ENCODE results near the gene AK9.
A peak's percentile ranks its signal among the peaks of the same experiment; 100 is the strongest.
"Not testable (repeated sequence)": the region's sequence is repeated elsewhere in the genome, so short reads cannot be mapped to it uniquely, and the experiment has no call there.

Gene AK9

GRCh38 chr6:109690737-109691621, at the start of gene AK9, which contains the start of gene FIG4:
AK9 (minus strand) TSS chr6:109691202; CDS start chr6:109675745, 15,457 bp downstream.
FIG4 (plus strand) TSS chr6:109691296; CDS start chr6:109691436, 140 bp downstream.
- Histone ChIP-seq H3K27ac (ENCODE audit: low read depth, low read length) (peak within 1 kb of the TSS; percentile 24; the same call in 1 of the 2 replicates), H3K36me3 (ENCODE audit: control insufficient read depth, insufficient read depth, low read length) (no peaks in the 10 kb centered on the region), H3K4me3 (ENCODE audit: low read depth, low read length) (peak within 1 kb of the TSS; percentile 89), H3K9me3 (ENCODE audit: control insufficient read depth, insufficient read depth, low read depth, low read length) (no peaks in the 10 kb centered on the region), H3K4me1 (ENCODE audit: control insufficient read depth, insufficient read depth, low read length) (no peaks in the 10 kb centered on the region; the same call in 1 of the 2 replicates), H3K27me3 (ENCODE audit: control insufficient read depth, insufficient read depth, low read length) (peaks cover 13% of the 10 kb centered on the region; the same call in 1 of the 2 replicates), H3K9ac (ENCODE audit: low read length) (peak within 1 kb of the TSS; percentile 62)

- Histone ChIP-seq H3K9ac (ENCODE audit: low read length) (no peak overlapping the region), H3K9me3 (ENCODE audit: control insufficient read depth, insufficient read depth, low read depth, low read length) (no peaks in the 10 kb centered on the region), H3K36me3 (ENCODE audit: control insufficient read depth, insufficient read depth, low read length) (peaks cover 14% of the 10 kb centered on the region), H3K27ac (ENCODE audit: low read depth, low read length) (no peak overlapping the region), H3K27me3 (ENCODE audit: control insufficient read depth, insufficient read depth, low read length) (no peaks in the 10 kb centered on the region), H3K4me1 (ENCODE audit: control insufficient read depth, insufficient read depth, low read length) (peaks cover 16% of the 10 kb centered on the region), H3K4me3 (ENCODE audit: low read depth, low read length) (no peak overlapping the region)
Observed at GRCh38 chr6:109740787-109741186, 49.8 kb upstream of the AK9 start.

GRCh38 chr6:109739686-109740085, 48.7 kb upstream of the AK9 start:
- no peak overlapping the region for H3K27ac ChIP-seq (ENCODE audit: low read depth, low read length)
- H3K4me3 ChIP-seq (ENCODE audit: low read depth, low read length) = no peak overlapping the region
- H3K36me3 ChIP-seq (ENCODE audit: control insufficient read depth, insufficient read depth, low read length) = peaks cover 17% of the 10 kb centered on the region
- H3K9me3 ChIP-seq (ENCODE audit: control insufficient read depth, insufficient read depth, low read depth, low read length) = no peaks in the 10 kb centered on the region
- H3K9ac ChIP-seq (ENCODE audit: low read length) = no peak overlapping the region
- H3K4me1 ChIP-seq (ENCODE audit: control insufficient read depth, insufficient read depth, low read length) = peaks cover 19% of the 10 kb centered on the region
- no peaks in the 10 kb centered on the region for H3K27me3 ChIP-seq (ENCODE audit: control insufficient read depth, insufficient read depth, low read length)

GRCh38 chr6:109738667-109739066, 47.7 kb upstream of the AK9 start:
- Histone ChIP-seq H3K27me3 (ENCODE audit: control insufficient read depth, insufficient read depth, low read length) (no peaks in the 10 kb centered on the region), H3K9ac (ENCODE audit: low read length) (no peak overlapping the region), H3K4me1 (ENCODE audit: control insufficient read depth, insufficient read depth, low read length) (peaks cover 19% of the 10 kb centered on the region), H3K4me3 (ENCODE audit: low read depth, low read length) (no peak overlapping the region), H3K27ac (ENCODE audit: low read depth, low read length) (no peak overlapping the region), H3K36me3 (ENCODE audit: control insufficient read depth, insufficient read depth, low read length) (peaks cover 14% of the 10 kb centered on the region), H3K9me3 (ENCODE audit: control insufficient read depth, insufficient read depth, low read depth, low read length) (no peaks in the 10 kb centered on the region)

- Histone ChIP-seq H3K9ac (ENCODE audit: low read length) (no peak overlapping the region), H3K27ac (ENCODE audit: low read depth, low read length) (no peak overlapping the region), H3K27me3 (ENCODE audit: control insufficient read depth, insufficient read depth, low read length) (no peaks in the 10 kb centered on the region), H3K4me1 (ENCODE audit: control insufficient read depth, insufficient read depth, low read length) (peaks cover 19% of the 10 kb centered on the region), H3K4me3 (ENCODE audit: low read depth, low read length) (no peak overlapping the region), H3K9me3 (ENCODE audit: control insufficient read depth, insufficient read depth, low read depth, low read length) (no peaks in the 10 kb centered on the region), H3K36me3 (ENCODE audit: control insufficient read depth, insufficient read depth, low read length) (peaks cover 12% of the 10 kb centered on the region)
Observed at GRCh38 chr6:109738255-109738654, 47.3 kb upstream of the AK9 start.

GRCh38 chr6:109736273-109737025, 45.4 kb upstream of the AK9 start:
- Histone ChIP-seq H3K36me3 (ENCODE audit: control insufficient read depth, insufficient read depth, low read length) (peaks cover 12% of the 10 kb centered on the region), H3K4me3 (ENCODE audit: low read depth, low read length) (no peak overlapping the region; the same call in 1 of the 2 replicates), H3K27me3 (ENCODE audit: control insufficient read depth, insufficient read depth, low read length) (no peaks in the 10 kb centered on the region), H3K27ac (ENCODE audit: low read depth, low read length) (peak overlapping the region; percentile 52; the same call in 1 of the 2 replicates), H3K4me1 (ENCODE audit: control insufficient read depth, insufficient read depth, low read length) (peaks cover 19% of the 10 kb centered on the region), H3K9ac (ENCODE audit: low read length) (no peak overlapping the region), H3K9me3 (ENCODE audit: control insufficient read depth, insufficient read depth, low read depth, low read length) (no peaks in the 10 kb centered on the region)

GRCh38 chr6:109725250-109725649, 34.2 kb upstream of the AK9 start:
- H3K4me3 ChIP-seq (ENCODE audit: low read depth, low read length); H3K4me1 ChIP-seq (ENCODE audit: control insufficient read depth, insufficient read depth, low read length); H3K9ac ChIP-seq (ENCODE audit: low read length); H3K27me3 ChIP-seq (ENCODE audit: control insufficient read depth, insufficient read depth, low read length); H3K9me3 ChIP-seq (ENCODE audit: control insufficient read depth, insufficient read depth, low read depth, low read length); H3K27ac ChIP-seq (ENCODE audit: low read depth, low read length); H3K36me3 ChIP-seq (ENCODE audit: control insufficient read depth, insufficient read depth, low read length): not testable (repeated sequence)

GRCh38 chr6:109722564-109723254, 31.7 kb upstream of the AK9 start:
- Histone ChIP-seq H3K27me3 (ENCODE audit: control insufficient read depth, insufficient read depth, low read length) (no peaks in the 10 kb centered on the region), H3K4me3 (ENCODE audit: low read depth, low read length) (no peak overlapping the region), H3K27ac (ENCODE audit: low read depth, low read length) (no peak overlapping the region), H3K9ac (ENCODE audit: low read length) (no peak overlapping the region), H3K4me1 (ENCODE audit: control insufficient read depth, insufficient read depth, low read length) (0 out of 2 replicates have a peak, but pooled peaks cover 5% of the 10 kb centered on the region), H3K9me3 (ENCODE audit: control insufficient read depth, insufficient read depth, low read depth, low read length) (no peaks in the 10 kb centered on the region), H3K36me3 (ENCODE audit: control insufficient read depth, insufficient read depth, low read length) (no peaks in the 10 kb centered on the region; the same call in 1 of the 2 replicates)

- no peak overlapping the region for H3K4me3 ChIP-seq (ENCODE audit: low read depth, low read length)
- 0 out of 2 replicates have a peak, but pooled peaks cover 5% of the 10 kb centered on the region for H3K4me1 ChIP-seq (ENCODE audit: control insufficient read depth, insufficient read depth, low read length)
- no peak overlapping the region for H3K9ac ChIP-seq (ENCODE audit: low read length)
- H3K27ac ChIP-seq (ENCODE audit: low read depth, low read length) = no peak overlapping the region
- H3K27me3 ChIP-seq (ENCODE audit: control insufficient read depth, insufficient read depth, low read length) = no peaks in the 10 kb centered on the region
- H3K9me3 ChIP-seq (ENCODE audit: control insufficient read depth, insufficient read depth, low read depth, low read length) = no peaks in the 10 kb centered on the region
- H3K36me3 ChIP-seq (ENCODE audit: control insufficient read depth, insufficient read depth, low read length) = no peaks in the 10 kb centered on the region; the same call in 1 of the 2 replicates
Observed at GRCh38 chr6:109722011-109722410, 31.0 kb upstream of the AK9 start.

- Histone ChIP-seq H3K27ac (ENCODE audit: low read depth, low read length) (no peak overlapping the region), H3K9me3 (ENCODE audit: control insufficient read depth, insufficient read depth, low read depth, low read length) (no peaks in the 10 kb centered on the region), H3K4me1 (ENCODE audit: control insufficient read depth, insufficient read depth, low read length) (0 out of 2 replicates have a peak, but pooled peaks cover 5% of the 10 kb centered on the region), H3K4me3 (ENCODE audit: low read depth, low read length) (no peak overlapping the region), H3K36me3 (ENCODE audit: control insufficient read depth, insufficient read depth, low read length) (no peaks in the 10 kb centered on the region; the same call in 1 of the 2 replicates), H3K9ac (ENCODE audit: low read length) (no peak overlapping the region), H3K27me3 (ENCODE audit: control insufficient read depth, insufficient read depth, low read length) (no peaks in the 10 kb centered on the region)
Observed at GRCh38 chr6:109720311-109720710, 29.3 kb upstream of the AK9 start.
